Fibroblast of pulmonary artery (primary cell): ENCODE data around the gene MFNG.

Experiments used
- DNase-seq: peaks from one replicate; pipeline ENCODE4 v3.0.0-alpha.2; 2010; ENCODE audit warnings: low read depth
- H3K4me3 ChIP-seq: replicated peaks from 2 replicates; pipeline ENCODE4 v1.5.1; 2011; ENCODE audit warnings: low read depth, mild to moderate bottlenecking, control low read depth, low read length, moderate library complexity
- TF ChIP-seq, protein P1 (sequence below): IDR thresholded peaks from 2 replicates; pipeline ENCODE4 v1.5.1; 2011; ENCODE audit warnings: mild to moderate bottlenecking, control low read depth, low read length, inconsistent platforms; ENCODE audit errors: missing control alignments

Gene MFNG

DNA sequence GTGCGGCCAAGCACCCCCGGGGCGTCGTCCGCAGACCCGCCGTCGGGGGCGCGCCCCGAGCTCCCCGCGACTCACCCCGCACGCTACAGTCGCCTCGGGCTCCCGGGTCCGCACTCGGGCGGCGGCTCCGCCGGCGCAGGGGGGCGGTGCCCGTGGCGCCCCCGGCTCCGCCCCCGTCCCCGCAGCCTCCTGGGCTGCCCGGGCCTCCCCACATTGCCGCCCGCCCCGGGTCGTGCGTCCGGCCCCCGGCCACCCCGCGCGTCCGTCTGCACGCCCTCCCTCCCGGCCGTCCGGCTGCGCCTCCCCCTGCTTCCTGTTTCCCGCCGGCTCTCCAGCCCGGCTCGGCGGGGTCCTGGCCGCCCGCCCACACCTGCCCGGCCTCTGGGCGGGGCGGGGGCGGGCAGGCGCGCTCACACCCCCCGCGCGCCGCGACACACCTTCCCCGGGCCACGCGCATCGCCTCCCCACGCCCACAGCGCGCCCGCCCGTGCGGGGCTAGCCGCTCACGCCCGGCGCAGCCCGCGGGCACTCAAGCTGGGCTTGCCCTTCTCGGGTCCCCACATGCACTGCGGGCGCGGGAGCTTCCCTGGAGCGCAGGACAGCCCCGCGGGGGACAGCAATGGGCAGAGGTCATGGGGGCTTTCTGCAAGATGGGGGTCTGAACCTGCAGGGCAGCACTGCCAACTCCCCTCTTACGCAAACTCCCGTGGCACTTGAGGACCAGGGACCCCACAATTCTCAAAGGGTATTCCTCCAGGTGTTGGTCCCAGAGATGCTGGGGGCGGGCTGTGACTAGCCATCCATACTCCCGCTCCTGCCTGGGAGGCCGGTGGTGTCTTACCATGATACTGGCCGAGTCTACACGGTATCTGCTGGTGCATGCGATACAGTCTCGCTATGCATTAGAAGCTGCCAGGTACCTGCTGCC lies 33.3 kb upstream of the MFNG start, which contains the start of gene CARD10:
TSS of gene CARD10 (minus strand) at position 148 of the 928 bp plus-strand sequence. CDS start 215 bp downstream, outside the sequence.
- no peak for DNase-seq

DNA sequence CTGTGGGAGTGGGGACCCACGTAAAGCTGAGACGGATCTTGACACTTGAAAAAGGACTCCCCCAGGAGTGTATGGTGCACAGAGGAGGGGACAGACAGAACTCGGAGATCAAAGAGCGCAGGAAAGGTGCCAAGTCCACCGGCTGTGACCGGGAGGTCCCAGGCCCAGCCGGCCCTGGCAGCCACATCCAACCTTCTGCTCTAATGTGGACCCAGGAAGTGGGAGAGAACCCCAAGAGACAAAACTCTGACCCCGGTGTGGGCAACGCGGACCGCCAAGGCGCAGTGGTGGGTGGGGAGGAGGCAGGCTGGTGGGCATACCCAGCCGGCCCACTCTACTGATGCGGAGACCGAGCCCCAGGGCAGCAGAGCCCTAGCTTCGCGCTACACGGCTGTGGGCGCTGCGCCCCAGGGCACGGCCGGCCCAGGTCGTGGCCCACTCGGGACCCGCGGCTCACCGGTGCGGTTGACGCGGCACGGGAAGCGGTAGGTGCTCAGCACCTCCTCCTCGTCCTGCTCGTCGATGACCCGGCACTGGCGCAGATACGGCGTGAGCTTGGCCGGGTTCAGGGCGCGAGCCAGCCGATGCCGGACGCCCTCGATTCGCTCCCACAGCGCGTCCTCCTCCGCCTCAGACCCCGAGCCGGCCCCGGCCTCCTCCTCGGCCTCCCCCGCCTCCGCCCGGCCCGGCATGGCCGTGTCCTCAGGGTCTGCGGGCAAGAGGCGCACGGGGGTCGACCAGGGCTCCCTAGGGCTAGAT lies 32.5 kb upstream of the MFNG start:
- peak overlapping the region; percentile 61 for H3K4me3 ChIP-seq
- TF ChIP-seq, protein P1, sequence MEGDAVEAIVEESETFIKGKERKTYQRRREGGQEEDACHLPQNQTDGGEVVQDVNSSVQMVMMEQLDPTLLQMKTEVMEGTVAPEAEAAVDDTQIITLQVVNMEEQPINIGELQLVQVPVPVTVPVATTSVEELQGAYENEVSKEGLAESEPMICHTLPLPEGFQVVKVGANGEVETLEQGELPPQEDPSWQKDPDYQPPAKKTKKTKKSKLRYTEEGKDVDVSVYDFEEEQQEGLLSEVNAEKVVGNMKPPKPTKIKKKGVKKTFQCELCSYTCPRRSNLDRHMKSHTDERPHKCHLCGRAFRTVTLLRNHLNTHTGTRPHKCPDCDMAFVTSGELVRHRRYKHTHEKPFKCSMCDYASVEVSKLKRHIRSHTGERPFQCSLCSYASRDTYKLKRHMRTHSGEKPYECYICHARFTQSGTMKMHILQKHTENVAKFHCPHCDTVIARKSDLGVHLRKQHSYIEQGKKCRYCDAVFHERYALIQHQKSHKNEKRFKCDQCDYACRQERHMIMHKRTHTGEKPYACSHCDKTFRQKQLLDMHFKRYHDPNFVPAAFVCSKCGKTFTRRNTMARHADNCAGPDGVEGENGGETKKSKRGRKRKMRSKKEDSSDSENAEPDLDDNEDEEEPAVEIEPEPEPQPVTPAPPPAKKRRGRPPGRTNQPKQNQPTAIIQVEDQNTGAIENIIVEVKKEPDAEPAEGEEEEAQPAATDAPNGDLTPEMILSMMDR = no peak
- no peak for DNase-seq

More for the DNA sequence above, 33.3 kb upstream of the MFNG start, which contains the start of gene CARD10:
- peak within 1 kb of the TSS; percentile 61 for H3K4me3 ChIP-seq
- TF ChIP-seq, protein P1 = no peak

DNA sequence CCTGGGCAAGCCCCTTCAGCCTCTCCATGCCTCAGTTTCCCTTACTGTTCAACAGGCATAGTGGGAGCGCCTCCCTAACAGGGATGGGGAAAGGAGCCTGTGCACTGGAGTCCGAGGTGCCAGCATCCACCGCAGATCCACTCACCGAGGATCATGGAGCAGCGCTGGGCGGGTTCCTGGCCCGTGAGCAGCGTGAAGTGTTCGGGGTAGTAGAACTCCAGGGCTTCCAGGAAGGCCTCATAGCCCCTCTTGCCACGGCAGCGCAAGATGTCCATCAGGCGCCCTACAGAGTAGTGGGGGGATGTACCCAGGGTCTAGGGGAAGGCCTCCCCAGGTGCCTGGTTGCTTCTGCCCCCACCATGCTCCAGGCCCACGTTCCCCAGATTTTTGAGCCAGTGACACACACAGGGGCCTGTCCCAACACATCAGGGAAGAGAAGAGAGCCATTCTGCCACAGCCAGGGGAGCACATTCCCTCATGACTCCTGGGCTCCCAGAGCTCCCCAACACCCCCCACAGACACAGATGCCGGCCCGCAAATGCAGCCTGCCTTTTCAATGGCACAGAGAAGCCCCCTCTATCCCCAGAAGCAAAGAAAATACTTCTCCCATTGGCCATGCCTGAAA lies 31.8 kb upstream of the MFNG start:
- DNase-seq = no peak
- TF ChIP-seq, protein P1 = no peak
- peak overlapping the region; percentile 61 for H3K4me3 ChIP-seq

DNA sequence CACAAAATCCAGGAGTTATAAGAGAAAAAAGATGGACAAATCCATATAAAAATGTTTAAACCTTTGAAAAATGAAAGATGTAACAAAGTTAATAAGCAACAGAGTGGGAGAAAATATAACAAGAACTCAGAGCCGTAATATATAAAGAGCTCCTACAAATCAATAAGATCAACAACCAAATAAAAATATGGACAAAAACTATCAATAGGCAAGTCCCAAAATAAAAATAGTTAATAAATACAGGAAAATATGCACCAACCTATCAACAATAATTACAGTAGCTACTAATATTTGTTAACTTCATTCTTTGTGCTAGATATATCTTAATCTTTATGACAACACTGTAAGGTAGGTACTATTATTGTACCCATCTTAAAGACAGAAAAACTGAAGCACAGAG lies 30.3 kb upstream of the MFNG start:
- TF ChIP-seq, protein P1 = no peak
- no peak for DNase-seq

DNA sequence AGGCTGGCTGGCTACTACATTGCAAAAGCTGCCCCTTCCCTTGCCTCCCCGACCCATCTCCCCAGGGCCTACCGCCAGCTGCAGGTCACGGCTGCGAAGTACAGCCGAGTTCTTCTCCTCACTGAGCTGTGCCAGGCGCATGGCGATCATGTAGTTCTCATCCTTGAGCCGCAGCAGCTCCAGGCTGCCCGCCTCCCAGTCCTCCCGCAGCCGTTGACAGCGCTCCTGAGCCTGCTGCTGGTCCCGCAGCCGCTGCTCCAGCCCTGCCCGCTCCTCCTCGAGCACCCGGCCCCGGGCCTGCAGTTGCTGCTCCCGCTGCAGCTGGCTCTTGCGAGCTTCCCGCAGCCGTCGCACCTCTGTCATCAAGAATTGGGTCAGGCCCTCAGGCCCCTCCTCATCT lies 29.7 kb upstream of the MFNG start:
- DNase-seq = no peak
- H3K4me3 ChIP-seq = no peak overlapping the region
- TF ChIP-seq, protein P1 = no peak

More for the DNA sequence above, 30.3 kb upstream of the MFNG start:
- no peak overlapping the region for H3K4me3 ChIP-seq

DNA sequence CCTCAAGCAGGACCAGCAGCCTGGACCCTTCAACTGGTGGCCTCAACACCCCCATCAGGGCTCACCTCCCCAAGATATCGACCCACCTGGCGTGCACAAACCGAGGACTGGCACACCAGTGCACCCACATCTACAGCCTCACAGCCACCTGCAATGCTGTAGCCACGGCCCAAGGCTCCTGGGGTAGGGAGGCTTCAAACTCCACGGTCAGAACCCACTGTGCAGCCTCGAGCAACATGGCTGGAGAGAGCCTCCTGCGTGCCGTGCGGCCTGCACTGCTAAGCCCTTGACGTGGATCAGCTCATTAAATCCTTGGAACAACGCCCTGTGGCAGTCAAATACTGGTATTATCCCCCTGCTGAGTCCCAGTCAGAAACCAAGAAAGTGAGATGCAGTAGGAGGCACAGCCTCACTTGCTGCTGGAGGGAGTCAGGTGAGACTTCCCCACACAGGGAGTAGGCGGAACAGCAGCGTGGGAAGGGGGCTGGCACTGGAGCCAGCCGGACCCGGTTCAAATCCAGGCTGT lies 28.4 kb upstream of the MFNG start:
- TF ChIP-seq, protein P1 = no peak
- DNase-seq = no peak
- H3K4me3 ChIP-seq = no peak overlapping the region
